ENCODE data around the gene HELB.

HELB gene

GRCh38 chr12:66279123-66279712, 23.1 kb upstream of the HELB start:
- no peaks in the 10 kb centered on the region for H3K36me3 Mint-ChIP-seq (ENCODE audit: low read depth)
- peaks cover 4% of the 10 kb centered on the region for H3K27me3 Mint-ChIP-seq (ENCODE audit: low read depth)
- H3K4me3 Mint-ChIP-seq: no peak overlapping the region
- peak; percentile 49 to 54 (median 51) for TF ChIP-seq CTCF (IDR thresholded peaks at IDR 0.05; ENCODE audit: unreplicated experiment in 3 of 3)
- H3K9me3 Mint-ChIP-seq: peaks cover 5% of the 10 kb centered on the region
- H3K27ac Mint-ChIP-seq: no peak overlapping the region
- no peaks in the 10 kb centered on the region for H3K4me1 Mint-ChIP-seq

DNA sequence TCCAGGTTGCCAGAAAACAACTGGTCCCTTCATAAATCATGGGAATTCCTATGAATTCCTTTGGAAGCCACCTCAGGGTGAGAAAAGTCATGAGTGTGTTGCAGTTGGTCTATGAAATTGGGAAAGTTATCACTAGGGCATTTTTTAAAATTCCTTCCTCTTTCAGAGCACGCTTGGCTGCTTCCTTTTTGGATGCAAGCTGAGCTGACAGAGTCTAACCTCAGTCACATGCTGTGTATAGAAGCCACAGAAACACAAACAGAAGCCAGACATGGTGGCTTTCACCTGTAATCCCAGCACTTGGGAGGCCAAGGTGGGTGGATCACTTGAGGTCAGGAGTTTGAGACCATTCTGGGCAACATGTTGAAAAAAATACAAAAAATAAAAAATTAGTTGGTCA, 21.7 kb upstream of the HELB start:
- Mint-ChIP-seq H3K36me3 (ENCODE audit: low read depth) (no peaks in the 10 kb centered on the region), H3K4me1 (no peaks in the 10 kb centered on the region), H3K9me3 (peaks cover 5% of the 10 kb centered on the region), H3K4me3 (no peak overlapping the region), H3K27ac (no peak overlapping the region), H3K27me3 (ENCODE audit: low read depth) (peaks cover 4% of the 10 kb centered on the region)
- TF ChIP-seq CTCF (IDR thresholded peaks at IDR 0.05; ENCODE audit: unreplicated experiment in 3 of 3): no peak

GRCh38 chr12:66282244-66282643, 20.0 kb upstream of the HELB start:
- H3K4me1 Mint-ChIP-seq: no peaks in the 10 kb centered on the region
- peaks cover 5% of the 10 kb centered on the region for H3K9me3 Mint-ChIP-seq
- no peak overlapping the region for H3K27ac Mint-ChIP-seq
- H3K4me3 Mint-ChIP-seq: no peak overlapping the region
- H3K36me3 Mint-ChIP-seq (ENCODE audit: low read depth): no peaks in the 10 kb centered on the region
- TF ChIP-seq CTCF (IDR thresholded peaks at IDR 0.05; ENCODE audit: unreplicated experiment in 3 of 3): no peak
- H3K27me3 Mint-ChIP-seq (ENCODE audit: low read depth): no peaks in the 10 kb centered on the region

- Mint-ChIP-seq H3K27me3 (ENCODE audit: low read depth) (peaks cover 3% of the 10 kb centered on the region), H3K9me3 (no peaks in the 10 kb centered on the region), H3K27ac (no peak overlapping the region), H3K36me3 (ENCODE audit: low read depth) (no peaks in the 10 kb centered on the region), H3K4me1 (no peaks in the 10 kb centered on the region), H3K4me3 (no peak overlapping the region)
- TF ChIP-seq CTCF (IDR thresholded peaks at IDR 0.05; ENCODE audit: unreplicated experiment in 3 of 3): no peak
These were observed 15.0 kb upstream of the HELB start for GRCh38 chr12:66287275-66287674.

DNA sequence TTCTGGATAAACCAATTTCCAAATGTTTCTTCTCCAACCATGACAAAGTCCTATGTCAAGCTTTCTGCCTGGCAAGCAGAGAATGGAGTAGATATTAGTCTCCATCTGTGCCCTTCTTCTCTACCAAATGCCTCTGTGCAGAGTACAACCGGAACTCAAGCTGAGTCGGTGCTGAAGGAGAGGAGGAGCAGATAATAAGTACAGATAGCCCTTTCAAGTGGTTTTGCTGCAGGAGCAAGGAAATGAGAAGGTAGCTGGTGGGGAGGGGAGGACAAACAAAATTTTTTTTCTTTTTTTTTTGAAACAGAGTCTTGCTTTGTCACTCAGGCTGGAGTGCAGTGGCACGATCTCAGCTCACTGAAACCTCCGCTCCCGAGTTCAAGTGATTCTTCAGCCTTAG, 14.2 kb upstream of the HELB start:
- Mint-ChIP-seq H3K4me1 (no peaks in the 10 kb centered on the region), H3K36me3 (ENCODE audit: low read depth) (no peaks in the 10 kb centered on the region), H3K4me3 (no peak overlapping the region), H3K9me3 (no peaks in the 10 kb centered on the region), H3K27ac (no peak overlapping the region), H3K27me3 (ENCODE audit: low read depth) (peaks cover 3% of the 10 kb centered on the region)
- TF ChIP-seq CTCF (IDR thresholded peaks at IDR 0.05; ENCODE audit: unreplicated experiment in 3 of 3): no peak

DNA sequence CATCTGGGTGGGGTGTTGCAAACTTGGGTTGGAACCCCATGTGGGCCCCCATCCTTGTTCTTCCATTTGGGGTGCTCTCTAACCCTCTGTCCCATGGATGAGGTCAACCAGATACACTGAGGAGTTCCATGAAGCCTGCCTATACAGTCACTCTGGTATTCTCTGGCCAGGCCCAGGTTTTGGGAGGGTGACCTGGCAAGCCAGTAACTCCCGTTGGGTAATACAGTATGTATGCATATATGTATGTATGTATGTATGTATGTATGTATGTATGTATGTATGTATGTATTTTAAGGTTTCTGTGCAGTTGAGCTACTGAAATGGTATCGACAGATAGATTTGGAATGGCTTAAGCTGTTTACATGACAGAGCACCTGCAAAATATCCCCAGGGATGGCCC, 12.8 kb upstream of the HELB start:
- H3K36me3 Mint-ChIP-seq (ENCODE audit: low read depth): no peaks in the 10 kb centered on the region
- no peaks in the 10 kb centered on the region for H3K9me3 Mint-ChIP-seq
- TF ChIP-seq CTCF (IDR thresholded peaks at IDR 0.05; ENCODE audit: unreplicated experiment in 3 of 3): no peak
- no peak overlapping the region for H3K27ac Mint-ChIP-seq
- no peaks in the 10 kb centered on the region for H3K4me1 Mint-ChIP-seq
- no peak overlapping the region for H3K4me3 Mint-ChIP-seq
- H3K27me3 Mint-ChIP-seq (ENCODE audit: low read depth): peaks cover 3% of the 10 kb centered on the region
